ENCODE results near the gene NAV2. TPM values are rescaled to one million over a fixed set of nuclear protein-coding genes. Genes with fewer than 3 reads are reported as not detected.

NAV2 gene
- total RNA-seq, 1 donor from 2014 or later = 31.4 TPM

- no peak for DNase-seq (ENCODE audit: extremely low spot score, unreplicated experiment)
- H3K4me1 Mint-ChIP-seq (ENCODE audit: unreplicated experiment) = peaks cover 50% of the 10 kb centered on the region
- H3K9me3 Mint-ChIP-seq (ENCODE audit: unreplicated experiment) = no peaks in the 10 kb centered on the region
- no peak overlapping the region for H3K4me3 Mint-ChIP-seq (ENCODE audit: unreplicated experiment)
- no peaks in the 10 kb centered on the region for H3K36me3 Mint-ChIP-seq (ENCODE audit: unreplicated experiment)
- TF ChIP-seq, protein P1, sequence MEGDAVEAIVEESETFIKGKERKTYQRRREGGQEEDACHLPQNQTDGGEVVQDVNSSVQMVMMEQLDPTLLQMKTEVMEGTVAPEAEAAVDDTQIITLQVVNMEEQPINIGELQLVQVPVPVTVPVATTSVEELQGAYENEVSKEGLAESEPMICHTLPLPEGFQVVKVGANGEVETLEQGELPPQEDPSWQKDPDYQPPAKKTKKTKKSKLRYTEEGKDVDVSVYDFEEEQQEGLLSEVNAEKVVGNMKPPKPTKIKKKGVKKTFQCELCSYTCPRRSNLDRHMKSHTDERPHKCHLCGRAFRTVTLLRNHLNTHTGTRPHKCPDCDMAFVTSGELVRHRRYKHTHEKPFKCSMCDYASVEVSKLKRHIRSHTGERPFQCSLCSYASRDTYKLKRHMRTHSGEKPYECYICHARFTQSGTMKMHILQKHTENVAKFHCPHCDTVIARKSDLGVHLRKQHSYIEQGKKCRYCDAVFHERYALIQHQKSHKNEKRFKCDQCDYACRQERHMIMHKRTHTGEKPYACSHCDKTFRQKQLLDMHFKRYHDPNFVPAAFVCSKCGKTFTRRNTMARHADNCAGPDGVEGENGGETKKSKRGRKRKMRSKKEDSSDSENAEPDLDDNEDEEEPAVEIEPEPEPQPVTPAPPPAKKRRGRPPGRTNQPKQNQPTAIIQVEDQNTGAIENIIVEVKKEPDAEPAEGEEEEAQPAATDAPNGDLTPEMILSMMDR (IDR thresholded peaks at IDR 0.05) = no peak
- H3K27ac Mint-ChIP-seq (ENCODE audit: unreplicated experiment) = no peak overlapping the region
- H3K27me3 Mint-ChIP-seq (ENCODE audit: unreplicated experiment) = no peaks in the 10 kb centered on the region
These were observed 5.4 kb downstream of the NAV2 start for GRCh38 chr11:19718051-19718450.

GRCh38 chr11:19718951-19719350, 6.3 kb downstream of the NAV2 start:
- no peak for DNase-seq (ENCODE audit: extremely low spot score, unreplicated experiment)
- no peaks in the 10 kb centered on the region for H3K9me3 Mint-ChIP-seq (ENCODE audit: unreplicated experiment)
- no peak overlapping the region for H3K4me3 Mint-ChIP-seq (ENCODE audit: unreplicated experiment)
- no peak overlapping the region for H3K27ac Mint-ChIP-seq (ENCODE audit: unreplicated experiment)
- TF ChIP-seq, protein P1 (IDR thresholded peaks at IDR 0.05) = no peak
- H3K27me3 Mint-ChIP-seq (ENCODE audit: unreplicated experiment) = no peaks in the 10 kb centered on the region
- H3K4me1 Mint-ChIP-seq (ENCODE audit: unreplicated experiment) = peaks cover 55% of the 10 kb centered on the region
- H3K36me3 Mint-ChIP-seq (ENCODE audit: unreplicated experiment) = no peaks in the 10 kb centered on the region

DNA sequence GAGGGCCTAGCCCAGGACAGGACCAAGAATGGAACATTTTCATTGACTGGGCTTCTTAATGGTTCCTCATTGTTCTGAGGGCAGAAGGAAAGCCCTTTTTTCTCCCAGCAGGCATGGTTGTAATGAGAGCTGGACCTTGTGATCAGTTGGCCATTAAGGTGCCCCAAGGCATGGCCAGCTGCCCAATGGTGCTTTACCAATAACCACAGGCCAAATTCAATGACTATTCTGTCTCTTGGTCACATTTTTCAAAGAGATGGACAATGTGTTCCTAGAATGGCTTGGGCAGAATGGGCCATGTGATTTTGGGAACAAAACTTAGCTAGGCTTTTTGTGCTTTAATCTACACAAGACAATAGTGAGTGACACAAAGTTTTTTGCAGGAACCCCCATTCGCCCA, 7.3 kb downstream of the NAV2 start:
- H3K27ac Mint-ChIP-seq (ENCODE audit: unreplicated experiment) = no peak overlapping the region
- no peaks in the 10 kb centered on the region for H3K9me3 Mint-ChIP-seq (ENCODE audit: unreplicated experiment)
- no peak overlapping the region for H3K4me3 Mint-ChIP-seq (ENCODE audit: unreplicated experiment)
- no peaks in the 10 kb centered on the region for H3K36me3 Mint-ChIP-seq (ENCODE audit: unreplicated experiment)
- TF ChIP-seq, protein P1 (IDR thresholded peaks at IDR 0.05) = no peak
- H3K27me3 Mint-ChIP-seq (ENCODE audit: unreplicated experiment) = no peaks in the 10 kb centered on the region
- no peak for DNase-seq (ENCODE audit: extremely low spot score, unreplicated experiment)
- H3K4me1 Mint-ChIP-seq (ENCODE audit: unreplicated experiment) = peaks cover 46% of the 10 kb centered on the region

- no peak overlapping the region for H3K4me3 Mint-ChIP-seq (ENCODE audit: unreplicated experiment)
- TF ChIP-seq, protein P1 (IDR thresholded peaks at IDR 0.05) = no peak
These were observed 8.5 kb downstream of the NAV2 start for GRCh38 chr11:19721176-19721575.

DNA sequence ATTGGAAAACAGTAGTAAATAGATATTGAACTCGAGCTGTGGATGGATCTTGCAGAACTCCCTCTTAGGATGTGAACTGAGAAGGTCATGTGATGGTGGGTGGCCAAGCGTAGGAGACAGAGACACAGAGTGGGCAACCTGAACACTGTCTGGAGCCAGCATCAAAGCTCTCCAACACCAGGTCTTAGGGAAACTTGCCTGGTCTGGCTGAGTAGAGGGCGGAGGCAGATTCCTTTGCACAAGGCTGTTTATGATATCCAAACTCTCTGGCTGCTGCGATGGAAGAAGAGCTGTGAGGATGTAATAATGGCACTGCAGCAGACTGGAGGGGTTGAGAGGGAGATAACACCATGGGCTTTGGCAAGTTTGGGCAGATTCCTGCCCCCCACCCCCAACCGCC, 10.1 kb downstream of the NAV2 start:
- TF ChIP-seq, protein P1 (IDR thresholded peaks at IDR 0.05) = no peak
- no peaks in the 10 kb centered on the region for H3K27me3 Mint-ChIP-seq (ENCODE audit: unreplicated experiment)
- no peak overlapping the region for H3K4me3 Mint-ChIP-seq (ENCODE audit: unreplicated experiment)
- no peak for DNase-seq (ENCODE audit: extremely low spot score, unreplicated experiment)
- H3K4me1 Mint-ChIP-seq (ENCODE audit: unreplicated experiment) = peaks cover 35% of the 10 kb centered on the region
- peaks cover 3% of the 10 kb centered on the region for H3K36me3 Mint-ChIP-seq (ENCODE audit: unreplicated experiment)
- H3K27ac Mint-ChIP-seq (ENCODE audit: unreplicated experiment) = peak overlapping the region; percentile 24
- no peaks in the 10 kb centered on the region for H3K9me3 Mint-ChIP-seq (ENCODE audit: unreplicated experiment)

More at GRCh38 chr11:19721176-19721575, 8.5 kb downstream of the NAV2 start:
- no peaks in the 10 kb centered on the region for H3K27me3 Mint-ChIP-seq (ENCODE audit: unreplicated experiment)
- H3K27ac Mint-ChIP-seq (ENCODE audit: unreplicated experiment) = no peak overlapping the region
- H3K9me3 Mint-ChIP-seq (ENCODE audit: unreplicated experiment) = no peaks in the 10 kb centered on the region
- DNase-seq (ENCODE audit: extremely low spot score, unreplicated experiment) = no peak
- peaks cover 39% of the 10 kb centered on the region for H3K4me1 Mint-ChIP-seq (ENCODE audit: unreplicated experiment)
- H3K36me3 Mint-ChIP-seq (ENCODE audit: unreplicated experiment) = no peaks in the 10 kb centered on the region

Data from osteocyte (in vitro differentiated cells).